ENCODE results near the gene FHL5.
"Not testable (repeated sequence)": the region's sequence is repeated elsewhere in the genome, so short reads cannot be mapped to it uniquely, and the experiment has no call there.

Gene FHL5, protein sequence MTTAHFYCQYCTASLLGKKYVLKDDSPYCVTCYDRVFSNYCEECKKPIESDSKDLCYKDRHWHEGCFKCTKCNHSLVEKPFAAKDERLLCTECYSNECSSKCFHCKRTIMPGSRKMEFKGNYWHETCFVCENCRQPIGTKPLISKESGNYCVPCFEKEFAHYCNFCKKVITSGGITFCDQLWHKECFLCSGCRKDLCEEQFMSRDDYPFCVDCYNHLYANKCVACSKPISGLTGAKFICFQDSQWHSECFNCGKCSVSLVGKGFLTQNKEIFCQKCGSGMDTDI

DNA sequence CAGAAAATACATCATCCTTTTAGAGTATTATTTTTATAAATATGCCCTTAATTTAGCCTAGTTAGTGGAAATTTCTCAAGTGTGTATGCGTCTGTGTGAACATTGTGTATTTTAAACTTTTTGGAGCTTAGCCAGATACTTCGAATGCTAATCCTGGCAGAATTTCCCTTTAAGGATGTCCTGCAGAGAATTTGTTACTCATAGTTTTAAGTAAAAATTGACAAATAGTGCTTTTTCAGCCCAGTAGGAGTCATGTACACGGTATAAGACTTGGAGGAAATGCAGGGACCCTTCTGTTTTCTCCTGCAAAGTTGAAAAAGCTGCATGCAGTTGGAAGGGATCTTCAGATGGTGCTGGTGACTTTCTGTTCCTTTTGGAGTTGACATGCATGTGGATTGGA lies at the start of gene FHL5:
Gene FHL5, plus strand, starts transcription at position 243 of the 400 bp plus-strand sequence. CDS start 40,486 bp downstream, outside the sequence.
- no peak for DNase-seq

DNA sequence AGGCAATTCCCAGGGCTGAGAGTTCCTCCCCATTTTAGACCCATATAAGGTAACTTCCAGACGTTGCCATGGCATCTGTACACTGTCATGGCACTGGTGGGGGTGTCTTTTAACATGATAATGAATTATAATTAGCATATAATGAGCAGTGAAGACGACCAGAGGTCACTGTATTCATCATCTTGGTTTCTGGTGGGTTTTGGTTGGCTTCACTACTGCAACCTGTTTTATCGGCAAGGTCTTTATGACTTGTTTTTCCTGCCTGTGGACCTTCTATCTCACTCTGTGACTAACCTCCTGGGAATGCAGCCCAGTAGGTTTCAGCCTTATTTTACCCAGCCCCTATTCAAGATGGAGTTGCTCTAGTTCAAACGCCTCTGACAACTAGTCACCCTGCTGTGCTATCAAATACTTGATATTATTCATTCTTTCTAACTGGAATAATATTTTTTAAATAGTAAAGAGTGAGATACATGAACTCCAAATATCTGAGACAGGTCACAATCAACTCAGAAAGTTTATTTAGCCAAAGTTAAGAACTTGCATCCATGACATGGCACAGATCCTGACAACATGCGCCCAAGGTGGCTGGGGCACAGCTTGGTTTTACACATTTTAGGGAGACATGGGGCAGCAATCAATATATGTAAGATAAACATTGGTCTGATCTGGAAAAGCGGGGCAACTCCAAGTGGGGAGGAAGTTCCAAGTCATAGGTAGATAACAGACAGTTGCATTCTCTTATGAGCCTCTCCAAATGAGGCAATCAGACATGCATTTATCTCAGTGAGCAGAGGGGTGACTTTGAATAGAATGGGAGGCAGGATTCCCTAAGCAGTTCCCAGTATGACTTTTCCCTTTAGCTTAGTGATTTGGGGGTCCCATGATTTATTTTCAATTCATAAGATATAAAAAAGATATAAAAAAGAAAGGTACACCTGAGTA lies 42.5 kb upstream of the FHL5 start:
- no peak for DNase-seq

DNA sequence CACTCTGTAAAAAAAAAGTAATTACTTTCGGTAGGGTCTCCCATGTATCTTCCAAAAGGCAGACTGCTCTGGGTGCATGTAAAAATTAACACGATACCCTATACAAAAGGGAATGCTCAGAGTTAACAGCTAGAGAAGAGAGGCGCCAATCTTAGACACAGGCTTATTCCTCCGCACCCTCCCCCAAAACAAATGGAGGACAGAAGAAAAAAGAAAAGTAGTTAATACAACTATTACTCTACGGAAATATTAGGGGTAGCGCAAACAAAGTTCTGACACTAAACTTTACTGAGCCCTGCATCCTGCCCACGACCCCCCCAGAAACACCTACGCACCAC lies 41.7 kb upstream of the FHL5 start:
- no peak for DNase-seq

DNA sequence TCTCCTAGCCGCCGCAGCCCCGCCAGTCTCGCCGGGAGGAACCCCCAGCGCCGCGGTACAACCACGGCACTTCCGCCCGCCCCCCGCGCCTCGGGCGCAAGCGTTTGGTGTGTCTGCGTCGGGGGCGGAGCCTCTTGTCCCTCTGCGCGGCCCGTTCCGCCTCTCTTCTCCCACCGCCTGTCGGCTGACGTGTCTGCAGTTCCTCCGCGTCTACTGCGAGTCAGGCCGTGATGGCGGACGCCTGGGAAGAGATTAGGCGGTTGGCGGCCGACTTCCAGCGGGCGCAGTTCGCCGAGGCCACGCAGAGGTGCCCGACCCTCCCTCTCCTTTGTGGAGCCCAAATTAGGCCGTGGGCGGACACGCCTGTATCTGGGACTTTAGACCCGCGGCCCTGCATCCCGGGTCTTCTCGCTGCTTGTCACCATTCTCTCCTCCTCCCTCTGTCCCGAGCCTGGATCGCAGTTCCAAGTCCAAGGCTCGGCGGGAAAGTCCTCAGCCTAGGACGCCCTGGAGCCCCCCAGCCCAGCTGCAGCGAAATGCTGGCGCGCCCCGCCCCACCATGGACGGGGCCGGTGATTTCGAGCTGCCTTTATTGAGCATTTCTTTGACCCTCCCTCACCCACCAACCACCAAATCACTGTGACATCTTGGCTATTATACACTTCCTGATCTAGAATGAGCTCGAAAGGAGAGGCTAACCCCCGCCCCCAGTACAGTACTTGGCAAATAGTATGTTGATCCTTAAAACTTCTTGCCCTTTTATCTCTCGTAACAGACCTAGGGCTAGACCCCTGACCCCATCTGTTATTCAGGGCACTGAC lies 41.1 kb upstream of the FHL5 start, which contains the start of gene UFL1:
Gene UFL1, plus strand, starts transcription at position 163 of the 821 bp plus-strand sequence. Its CDS starts 68 bp downstream, at position 231.
- peak; percentile 90 for DNase-seq

DNA sequence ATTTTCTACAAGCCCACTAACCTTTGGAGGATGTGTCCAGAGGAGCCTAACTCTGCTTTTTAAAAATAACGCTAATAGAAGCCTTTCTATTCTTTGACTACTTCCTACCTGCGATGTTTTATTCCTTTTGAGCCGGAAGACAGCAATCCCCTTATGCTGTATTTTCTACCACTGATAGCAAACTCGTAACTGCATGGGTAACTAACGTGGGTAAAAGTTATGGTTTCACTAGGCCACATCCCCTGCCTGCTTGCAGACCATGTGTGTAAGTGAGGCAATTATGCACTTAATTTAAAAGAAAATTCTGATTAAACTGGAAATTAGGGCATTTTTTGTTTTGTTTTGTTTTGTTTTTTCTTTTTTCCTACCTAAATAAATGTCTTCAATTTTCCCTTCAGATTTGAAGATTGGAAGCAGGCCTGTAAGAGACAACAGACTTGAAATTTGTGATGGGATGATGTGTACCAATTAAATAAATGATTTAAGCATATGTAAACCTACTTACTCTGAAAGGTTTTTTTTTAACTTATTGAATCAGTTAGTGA lies 40.4 kb upstream of the FHL5 start:
- no peak for DNase-seq

DNA sequence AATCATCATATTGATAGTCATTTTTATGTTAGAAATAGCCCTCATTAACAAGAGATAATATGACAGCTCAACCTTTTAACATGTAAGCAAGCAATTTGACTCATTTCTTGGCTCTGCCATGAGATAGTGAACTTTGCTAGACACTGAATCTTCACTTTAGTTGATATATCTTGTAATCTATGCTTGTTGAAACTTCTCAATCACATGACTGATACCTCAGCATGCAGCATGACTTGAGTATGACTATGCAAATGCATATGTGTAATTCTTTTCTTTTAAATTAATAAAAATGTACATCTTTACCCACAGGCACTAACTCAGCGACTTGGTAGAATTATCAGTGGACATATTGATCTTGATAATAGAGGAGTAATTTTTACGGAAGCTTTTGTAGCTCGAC lies 34.7 kb upstream of the FHL5 start:
- no peak for DNase-seq

DNA sequence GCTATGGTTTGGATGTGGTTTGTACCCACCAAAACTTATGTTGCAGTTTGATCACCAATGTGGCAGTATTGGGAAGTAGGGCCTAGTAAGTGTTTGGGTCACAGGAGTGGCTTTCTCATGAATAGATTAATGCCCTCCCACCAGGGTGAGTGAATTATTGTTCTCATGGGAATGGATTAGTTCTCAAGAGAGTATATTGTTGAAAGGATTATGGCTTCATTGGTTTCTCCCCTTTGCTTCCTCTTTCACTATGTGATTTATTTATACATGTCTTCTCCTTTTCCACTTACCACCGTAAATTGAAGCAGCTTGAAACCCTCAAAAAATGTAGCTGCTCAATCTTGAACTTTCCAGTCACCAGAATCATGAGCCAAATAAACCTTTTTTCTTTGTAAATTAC lies 30.5 kb upstream of the FHL5 start:
- no peak for DNase-seq

DNA sequence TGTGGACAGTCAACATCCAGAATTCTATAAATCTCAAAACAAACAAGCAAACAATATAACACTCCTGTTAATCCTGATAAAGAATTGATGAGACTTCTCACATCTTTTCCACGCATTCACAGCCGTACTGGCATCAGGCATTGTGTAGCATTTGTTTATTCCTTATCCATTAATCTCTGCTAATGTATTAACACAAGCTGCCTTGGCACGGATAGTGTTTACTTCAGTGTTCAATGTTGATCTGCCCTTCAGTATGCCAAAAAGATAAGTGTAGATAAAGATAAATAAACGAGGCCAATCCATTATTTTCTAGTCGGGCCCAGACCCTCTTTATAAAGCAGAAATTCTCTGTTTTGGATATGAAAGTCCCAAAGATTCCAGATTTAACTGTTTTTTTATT lies 25.2 kb upstream of the FHL5 start:
- no peak for DNase-seq

DNA sequence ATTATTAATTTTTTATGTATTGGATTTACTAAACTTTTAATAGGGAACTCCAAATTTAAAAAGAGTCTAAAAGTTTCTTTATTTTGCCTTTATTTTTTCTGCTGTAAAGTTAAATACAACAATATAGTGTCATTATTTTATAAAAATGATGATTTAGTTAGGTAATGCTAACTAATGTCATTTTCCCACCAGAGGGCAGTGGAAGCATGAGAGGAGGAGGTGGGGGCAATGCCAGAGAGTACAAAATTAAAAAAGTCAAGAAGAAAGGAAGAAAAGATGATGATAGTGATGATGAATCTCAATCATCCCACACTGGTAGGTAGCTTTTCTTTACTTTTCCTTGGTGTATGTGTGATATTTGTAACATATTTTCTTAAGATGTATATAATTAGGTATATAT lies 20.2 kb upstream of the FHL5 start:
- DNase-seq, result peak; percentile 15

DNA sequence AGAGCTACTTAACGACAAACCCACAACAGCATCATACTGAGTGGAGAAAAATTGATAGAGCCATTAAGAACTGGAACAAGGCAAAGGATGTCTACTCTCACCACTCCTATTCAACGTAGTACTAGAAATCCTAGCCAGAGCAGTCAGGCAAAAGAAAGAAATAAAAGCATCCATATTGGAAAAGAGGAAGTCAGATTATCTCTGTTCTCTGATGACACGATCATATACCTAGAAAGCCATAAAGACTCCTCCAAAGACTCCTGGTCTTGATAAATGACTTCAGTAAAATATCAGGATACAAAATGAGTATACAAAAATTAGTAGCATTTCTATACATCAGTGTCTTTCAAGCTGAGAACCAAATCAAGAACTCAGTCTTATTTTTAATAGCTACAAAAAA lies 17.0 kb upstream of the FHL5 start:
- no peak for DNase-seq

DNA sequence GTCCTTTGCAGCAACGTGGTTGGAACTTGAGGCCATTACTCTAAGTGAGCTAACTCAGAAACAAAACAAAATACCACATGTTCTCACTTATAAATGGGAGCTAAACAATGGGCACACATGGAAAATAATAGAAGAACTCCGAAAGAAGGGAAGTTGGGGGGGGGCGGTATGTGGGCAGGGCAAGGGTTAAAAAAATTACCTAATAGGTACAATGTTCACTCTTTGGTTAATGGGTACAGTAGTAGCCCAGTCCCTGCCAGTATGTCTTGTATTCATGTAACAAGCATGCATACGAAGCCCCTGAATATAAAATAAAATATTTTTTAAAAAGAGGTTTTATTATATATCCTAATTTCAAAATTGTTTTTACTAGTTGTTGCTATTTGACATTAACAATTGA lies 15.3 kb upstream of the FHL5 start:
- DNase-seq, result no peak

DNA sequence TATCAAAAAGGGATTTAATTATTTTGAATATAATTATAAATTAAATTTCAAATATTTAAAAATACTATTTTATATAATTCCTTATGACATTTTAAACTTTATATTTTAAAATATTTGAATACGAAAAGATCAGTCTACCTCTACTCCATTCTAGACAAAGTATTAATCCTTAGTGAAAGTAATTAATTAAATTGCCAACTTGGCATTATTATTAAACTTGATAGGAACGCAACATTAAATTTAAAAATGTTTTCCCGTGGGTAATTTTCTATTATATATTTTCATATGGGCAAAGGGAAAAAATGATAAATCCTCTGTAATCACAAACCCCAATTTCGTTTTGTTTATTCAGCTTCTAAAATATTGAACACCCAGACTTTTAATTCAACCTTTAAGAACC lies 8.4 kb upstream of the FHL5 start:
- DNase-seq, result no peak

DNA sequence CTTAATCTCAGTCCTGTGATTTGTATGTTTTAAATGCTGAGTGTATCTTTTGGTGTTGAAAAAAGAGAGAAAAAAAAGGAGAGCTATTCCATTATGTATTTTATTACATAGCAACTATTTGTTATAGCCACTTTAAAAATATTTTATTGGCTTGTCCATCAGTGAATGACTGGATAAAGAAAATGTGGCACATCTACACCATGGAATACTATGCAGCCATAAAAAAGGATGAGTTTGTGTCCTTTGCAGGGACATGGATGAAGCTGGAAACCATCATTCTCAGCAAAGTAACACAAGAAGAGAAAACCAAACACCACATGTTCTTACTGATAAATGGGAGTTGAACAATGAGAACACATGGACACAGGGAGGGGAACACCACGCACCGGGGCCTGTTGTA lies 3.2 kb upstream of the FHL5 start:
- DNase-seq, result not testable (repeated sequence)

DNA sequence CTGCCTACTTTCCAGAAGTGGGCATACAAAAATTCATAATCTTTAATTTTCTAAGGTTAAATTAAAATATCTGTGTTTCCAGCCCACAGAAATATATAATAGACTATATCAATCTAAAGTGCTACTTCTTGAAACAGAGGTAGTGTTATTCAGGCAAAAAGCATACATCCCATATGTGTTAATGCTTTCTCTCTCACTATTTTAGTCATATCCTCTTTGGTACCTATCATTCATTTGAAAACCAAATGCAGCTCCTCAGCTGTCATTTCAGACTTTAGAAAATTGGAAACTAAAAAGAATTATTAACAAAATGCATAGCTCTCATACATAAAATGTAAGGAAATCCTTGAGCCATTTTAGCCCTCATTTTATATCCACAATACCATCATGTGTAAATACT lies 925 bp downstream of the FHL5 start:
- DNase-seq, result no peak

DNA sequence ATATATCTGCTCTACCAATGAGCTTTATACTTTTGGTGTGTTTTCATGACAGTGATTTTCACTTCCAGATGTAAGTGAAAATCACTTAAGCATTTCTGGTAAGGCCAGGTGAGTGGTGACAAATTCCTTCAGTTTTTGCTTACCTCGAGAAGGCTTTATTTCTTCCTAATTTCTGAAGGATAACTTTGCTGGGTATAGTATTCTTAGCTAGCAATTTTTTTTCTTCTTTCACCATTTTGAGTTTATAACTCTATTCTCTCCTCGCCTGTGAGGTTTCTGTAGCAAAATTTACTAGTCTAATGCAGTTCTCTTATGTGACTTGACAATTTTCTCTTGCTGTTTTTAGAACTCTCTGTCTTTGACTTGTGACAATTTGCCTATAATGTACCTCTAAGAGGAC lies 7.1 kb downstream of the FHL5 start:
- no peak for DNase-seq

DNA sequence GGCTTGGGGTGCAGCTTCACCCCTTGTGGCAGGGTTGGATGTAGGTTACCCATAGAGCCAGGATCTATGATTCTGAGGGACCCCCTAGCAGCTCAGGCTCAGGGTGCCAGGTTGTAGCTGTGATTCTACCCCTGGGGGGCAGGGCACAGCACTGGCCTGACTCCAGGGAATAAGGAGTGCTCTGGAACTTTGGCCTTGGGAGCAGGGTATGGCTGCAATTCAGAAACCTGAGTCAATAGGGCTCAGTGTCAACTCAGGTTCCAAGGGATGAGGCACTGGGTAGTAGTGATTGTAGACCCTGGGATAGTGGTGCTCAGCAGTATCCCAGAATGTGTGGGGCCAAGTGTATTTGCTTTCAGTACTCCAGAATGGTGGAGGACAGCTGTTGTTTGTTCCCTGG lies 8.6 kb downstream of the FHL5 start:
- DNase-seq, result no peak

DNA sequence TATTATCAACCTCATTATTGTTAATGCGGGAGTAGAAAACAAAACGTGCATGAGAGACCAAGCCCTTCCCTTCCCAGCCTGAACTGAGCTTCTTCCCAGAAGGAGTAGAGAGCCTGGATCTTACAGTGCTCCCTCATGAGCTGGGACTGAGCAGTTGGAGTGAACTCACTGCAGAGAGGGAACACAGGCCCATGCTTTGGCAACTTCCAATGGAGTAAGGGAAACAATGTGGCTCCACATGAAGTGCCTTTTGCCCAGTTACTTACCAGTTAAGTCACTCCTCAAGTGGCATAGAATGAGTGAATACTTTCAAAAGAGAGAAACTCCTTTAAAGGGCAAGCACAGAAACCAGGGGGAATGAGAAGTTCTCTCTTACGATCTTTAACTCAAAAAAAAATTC lies 12.4 kb downstream of the FHL5 start:
- DNase-seq, result no peak

DNA sequence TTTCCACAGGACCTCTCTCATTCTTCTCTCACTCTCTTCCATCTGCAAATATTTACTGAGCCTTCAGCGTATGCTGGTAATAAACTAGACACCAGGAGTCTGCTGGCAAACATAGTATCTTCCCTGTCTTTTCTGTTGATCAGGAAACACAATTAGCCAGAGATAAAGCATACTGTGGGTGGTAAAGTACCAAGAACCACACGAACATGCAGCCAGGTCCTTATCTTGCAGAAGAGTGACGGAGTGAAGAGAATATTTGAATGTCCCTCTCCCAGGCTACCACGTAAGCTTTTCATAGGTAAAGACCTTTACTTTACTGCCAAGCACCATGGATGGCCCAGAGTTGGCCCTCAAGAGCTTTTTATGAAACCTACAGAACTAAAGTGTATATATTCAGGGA lies 13.3 kb downstream of the FHL5 start:
- no peak for DNase-seq

DNA sequence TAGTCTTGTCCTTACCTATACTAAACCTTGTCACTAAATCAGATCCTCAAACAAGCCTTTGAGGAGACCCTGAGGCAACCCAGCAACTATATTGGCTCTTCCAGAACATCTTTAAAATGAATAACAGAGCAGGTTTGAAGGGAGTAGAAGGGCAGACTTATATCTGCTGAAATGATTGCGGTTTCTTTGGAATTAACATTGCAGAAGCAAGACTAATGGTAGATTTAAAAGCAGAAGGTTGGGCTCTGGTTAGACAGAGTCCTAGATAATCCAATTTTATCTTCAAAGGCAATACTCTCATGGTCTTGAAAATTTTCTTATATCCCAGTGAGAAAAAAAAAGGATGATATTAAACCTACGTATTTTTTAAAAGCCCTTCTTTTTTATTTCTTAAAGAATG lies 19.1 kb downstream of the FHL5 start:
- DNase-seq, result no peak

DNA sequence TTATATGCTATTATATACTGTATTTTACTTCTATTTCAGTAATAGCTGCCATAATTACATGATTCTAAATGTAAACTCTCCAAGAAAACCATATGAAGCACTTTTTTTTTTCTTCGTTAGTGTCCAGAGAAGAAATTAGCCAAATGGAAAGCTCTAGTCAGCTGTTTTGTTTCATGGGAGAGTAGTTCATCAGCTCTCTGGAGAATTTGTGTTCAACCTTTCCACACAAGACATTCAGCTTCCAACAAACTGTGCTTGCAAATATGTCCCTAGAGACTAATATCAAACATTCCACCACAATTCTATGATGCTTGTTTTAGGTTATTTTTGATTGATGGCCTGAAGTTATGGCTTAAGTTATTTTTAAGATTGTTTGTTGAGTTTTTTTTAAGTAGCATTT lies 19.5 kb downstream of the FHL5 start:
- DNase-seq, result no peak

DNA sequence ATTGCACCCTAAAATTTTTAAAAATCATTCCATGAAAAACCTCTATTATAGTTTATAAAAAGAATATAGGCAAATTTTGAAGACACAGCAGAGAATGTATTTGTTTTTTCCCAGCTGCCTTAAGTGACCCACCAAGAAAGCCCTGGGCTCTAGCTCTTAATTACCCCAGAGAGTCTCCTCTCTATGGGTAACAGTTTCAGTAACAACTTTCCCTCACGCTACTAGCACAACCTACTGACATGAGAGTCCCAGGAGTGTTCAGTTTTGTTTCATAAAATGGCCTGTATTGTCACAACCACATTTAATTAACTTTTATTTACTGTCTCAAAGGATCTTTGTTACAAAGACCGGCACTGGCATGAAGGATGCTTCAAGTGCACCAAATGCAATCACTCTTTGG lies 41.5 kb downstream of the FHL5 start:
- DNase-seq, result no peak

DNA sequence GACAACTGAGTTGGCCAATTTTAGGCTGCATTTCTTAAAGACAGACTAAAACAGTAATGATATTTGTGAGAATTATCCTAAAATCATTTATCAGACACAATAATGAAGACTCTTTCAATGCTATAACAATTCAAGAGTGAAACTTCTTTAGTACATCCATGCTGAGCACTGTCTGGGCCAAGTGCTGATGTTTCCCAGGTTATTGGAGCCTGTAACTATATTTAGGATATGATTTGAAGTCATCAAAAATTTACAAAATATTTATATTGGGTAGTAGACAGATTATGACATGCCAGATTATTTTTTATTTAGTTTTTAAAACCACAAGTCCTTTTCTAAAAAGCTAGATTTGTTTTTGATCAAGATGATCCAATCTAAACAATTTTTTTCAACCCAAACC lies 45.1 kb downstream of the FHL5 start:
- no peak for DNase-seq

DNA sequence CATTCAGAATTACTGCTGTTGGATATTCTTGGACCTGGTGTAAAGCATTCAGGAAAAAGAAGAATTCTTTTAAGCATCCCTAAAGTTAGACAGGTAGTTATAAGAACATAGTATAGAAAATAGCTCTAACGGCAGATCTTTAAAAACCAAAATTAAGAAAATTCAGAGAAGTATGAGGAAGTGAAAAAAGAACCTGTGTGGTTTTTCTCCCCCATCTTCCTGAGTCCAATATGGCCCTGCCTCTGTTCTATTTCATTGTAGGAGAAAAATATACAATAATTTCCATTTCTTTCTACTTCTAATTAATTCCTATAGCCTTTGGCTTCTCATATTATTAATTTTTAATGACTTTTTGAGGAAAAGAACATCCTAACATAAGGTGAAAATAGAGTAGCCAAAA lies 47.1 kb downstream of the FHL5 start:
- no peak for DNase-seq

Data from NCI-H2171 (cell line).